Spleen (tissue), 7 donors: Measurements from ENCODE around the gene ASB10.

Experiments used
- POLR2A ChIP-seq, 3 donors: fragments of 450-650 bp; IDR thresholded peaks; one replicate each; pipeline ENCODE4 v1.5.1; 2017; ENCODE audit warnings: antibody characterized with exemption in 3 of 3, mild to moderate bottlenecking in 1 of 3
- POLR2AphosphoS5 ChIP-seq, 3 donors: sonication (generic); formaldehyde crosslinking; IDR thresholded peaks; one replicate each; pipeline ENCODE4 v1.5.1; 2017; ENCODE audit warnings: antibody characterized with exemption in 3 of 3
- TF ChIP-seq, protein P1 (sequence below), 11 experiments: fragments of 200-600 bp in 7 of 11; fragments of 450-650 bp in 4 of 11; sonication (generic) in 4 of 11; IDR thresholded peaks in 8 of 11; conservative IDR thresholded peaks in 3 of 11; 1 replicate in 7 of 11; 2 replicates in 4 of 11; pipeline versions ENCODE4 v1.4.0 to v1.8.0; 2016 to 2021; ENCODE audit warnings: antibody characterized with exemption in 11 of 11, inconsistent platforms in 4 of 11, mild to moderate bottlenecking in 1 of 11
- donor health status: DM: no; HTN: no; CAD: no; lungs with moderate emphysema.
- donor health status: DM: no; HTN: no; CAD: no.
- donor health status: DM: no; HTN: no; CAD: no.

DNA sequence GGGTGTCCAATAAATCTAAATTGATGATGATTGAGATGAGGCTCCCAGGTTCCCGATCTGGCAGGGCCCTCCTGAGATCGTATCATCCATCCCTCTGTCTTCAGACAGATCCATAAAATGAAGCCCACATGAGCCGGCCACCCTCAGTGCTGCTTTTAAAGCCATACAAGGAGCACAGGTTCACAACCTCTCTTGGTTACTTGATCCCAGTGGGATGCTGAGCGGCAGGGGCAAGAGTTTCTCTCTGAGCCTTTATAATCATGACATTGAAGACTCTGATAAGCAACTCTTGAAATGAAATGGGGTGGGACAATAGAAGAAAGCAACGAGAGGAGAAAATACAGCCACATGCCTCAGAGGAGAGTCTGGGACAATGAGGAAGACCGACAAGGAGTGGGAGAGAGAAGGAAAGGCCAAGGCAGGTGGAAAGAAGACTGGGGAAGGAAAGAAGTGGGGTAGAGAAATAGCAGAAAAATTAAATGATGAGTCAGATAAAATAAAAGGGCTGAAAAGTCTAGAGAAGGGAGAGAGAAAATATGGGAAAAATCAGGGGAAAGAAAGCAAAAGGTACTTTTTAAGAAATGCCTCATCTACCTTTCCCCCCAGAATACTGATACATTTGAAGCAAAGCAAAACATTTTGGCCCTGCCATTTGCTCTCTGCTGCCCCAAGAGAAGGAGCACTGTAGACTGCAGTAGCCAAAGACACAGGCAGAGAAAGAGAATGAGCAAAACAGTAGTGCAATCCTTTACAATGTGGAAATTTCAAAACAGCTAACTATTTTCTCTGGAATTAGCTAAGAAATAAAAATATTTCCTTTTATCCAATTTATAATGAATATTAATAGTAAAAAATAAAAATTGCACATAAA lies 34.2 kb downstream of the ASB10 start:
- TF ChIP-seq, protein P1, sequence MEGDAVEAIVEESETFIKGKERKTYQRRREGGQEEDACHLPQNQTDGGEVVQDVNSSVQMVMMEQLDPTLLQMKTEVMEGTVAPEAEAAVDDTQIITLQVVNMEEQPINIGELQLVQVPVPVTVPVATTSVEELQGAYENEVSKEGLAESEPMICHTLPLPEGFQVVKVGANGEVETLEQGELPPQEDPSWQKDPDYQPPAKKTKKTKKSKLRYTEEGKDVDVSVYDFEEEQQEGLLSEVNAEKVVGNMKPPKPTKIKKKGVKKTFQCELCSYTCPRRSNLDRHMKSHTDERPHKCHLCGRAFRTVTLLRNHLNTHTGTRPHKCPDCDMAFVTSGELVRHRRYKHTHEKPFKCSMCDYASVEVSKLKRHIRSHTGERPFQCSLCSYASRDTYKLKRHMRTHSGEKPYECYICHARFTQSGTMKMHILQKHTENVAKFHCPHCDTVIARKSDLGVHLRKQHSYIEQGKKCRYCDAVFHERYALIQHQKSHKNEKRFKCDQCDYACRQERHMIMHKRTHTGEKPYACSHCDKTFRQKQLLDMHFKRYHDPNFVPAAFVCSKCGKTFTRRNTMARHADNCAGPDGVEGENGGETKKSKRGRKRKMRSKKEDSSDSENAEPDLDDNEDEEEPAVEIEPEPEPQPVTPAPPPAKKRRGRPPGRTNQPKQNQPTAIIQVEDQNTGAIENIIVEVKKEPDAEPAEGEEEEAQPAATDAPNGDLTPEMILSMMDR (IDR thresholded peaks at IDR 0.05 in 8 of 11, conservative IDR thresholded peaks at IDR 0.05 in 3 of 11), result no peak
- TF ChIP-seq POLR2AphosphoS5 (IDR thresholded peaks at IDR 0.05) (no peak), POLR2A (IDR thresholded peaks at IDR 0.05) (no peak)
